Spleen (tissue), 7 donors: Measurements from ENCODE around the gene BTAF1.

Source experiments
- POLR2A ChIP-seq, 3 donors: fragments of 450-650 bp; IDR thresholded peaks; one replicate each; pipeline ENCODE4 v1.5.1; 2017; ENCODE audit warnings: antibody characterized with exemption in 3 of 3, mild to moderate bottlenecking in 1 of 3
- POLR2AphosphoS5 ChIP-seq, 3 donors: sonication (generic); formaldehyde crosslinking; IDR thresholded peaks; one replicate each; pipeline ENCODE4 v1.5.1; 2017; ENCODE audit warnings: antibody characterized with exemption in 3 of 3
- TF ChIP-seq, protein P1 (sequence below), 11 experiments: fragments of 200-600 bp in 7 of 11; fragments of 450-650 bp in 4 of 11; sonication (generic) in 4 of 11; IDR thresholded peaks in 8 of 11; conservative IDR thresholded peaks in 3 of 11; 1 replicate in 7 of 11; 2 replicates in 4 of 11; pipeline versions ENCODE4 v1.4.0 to v1.8.0; 2016 to 2021; ENCODE audit warnings: antibody characterized with exemption in 11 of 11, inconsistent platforms in 4 of 11, mild to moderate bottlenecking in 1 of 11
- donor health status: DM: no; HTN: no; CAD: no; lungs with moderate emphysema.
- donor health status: DM: no; HTN: no; CAD: no.
- donor health status: DM: no; HTN: no; CAD: no.

DNA sequence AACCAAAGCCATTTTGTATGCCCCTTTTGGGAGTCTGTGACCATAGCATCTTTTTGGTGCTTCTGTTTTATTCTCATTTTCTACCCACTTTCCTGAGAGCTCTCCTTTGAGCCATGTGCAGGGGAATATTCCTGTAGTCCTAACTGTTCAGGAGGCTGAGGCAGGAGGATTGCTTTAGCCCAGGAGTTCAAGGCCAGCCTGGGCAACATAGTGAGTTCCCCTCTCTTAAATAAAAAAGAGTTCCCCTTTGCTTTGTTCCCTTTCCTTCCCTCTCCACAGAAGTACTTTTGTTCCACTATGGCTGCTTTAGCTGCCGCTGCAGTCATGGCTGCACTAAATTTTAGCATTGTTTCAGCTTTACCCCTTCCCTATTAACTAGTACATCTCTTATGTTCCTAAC is 85.9 kb downstream of the BTAF1 start:
- TF ChIP-seq, protein P1, sequence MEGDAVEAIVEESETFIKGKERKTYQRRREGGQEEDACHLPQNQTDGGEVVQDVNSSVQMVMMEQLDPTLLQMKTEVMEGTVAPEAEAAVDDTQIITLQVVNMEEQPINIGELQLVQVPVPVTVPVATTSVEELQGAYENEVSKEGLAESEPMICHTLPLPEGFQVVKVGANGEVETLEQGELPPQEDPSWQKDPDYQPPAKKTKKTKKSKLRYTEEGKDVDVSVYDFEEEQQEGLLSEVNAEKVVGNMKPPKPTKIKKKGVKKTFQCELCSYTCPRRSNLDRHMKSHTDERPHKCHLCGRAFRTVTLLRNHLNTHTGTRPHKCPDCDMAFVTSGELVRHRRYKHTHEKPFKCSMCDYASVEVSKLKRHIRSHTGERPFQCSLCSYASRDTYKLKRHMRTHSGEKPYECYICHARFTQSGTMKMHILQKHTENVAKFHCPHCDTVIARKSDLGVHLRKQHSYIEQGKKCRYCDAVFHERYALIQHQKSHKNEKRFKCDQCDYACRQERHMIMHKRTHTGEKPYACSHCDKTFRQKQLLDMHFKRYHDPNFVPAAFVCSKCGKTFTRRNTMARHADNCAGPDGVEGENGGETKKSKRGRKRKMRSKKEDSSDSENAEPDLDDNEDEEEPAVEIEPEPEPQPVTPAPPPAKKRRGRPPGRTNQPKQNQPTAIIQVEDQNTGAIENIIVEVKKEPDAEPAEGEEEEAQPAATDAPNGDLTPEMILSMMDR (IDR thresholded peaks at IDR 0.05 in 8 of 11, conservative IDR thresholded peaks at IDR 0.05 in 3 of 11) = no peak
- TF ChIP-seq POLR2A (IDR thresholded peaks at IDR 0.05) (no peak), POLR2AphosphoS5 (IDR thresholded peaks at IDR 0.05) (no peak)
